ENCODE data around the gene EFEMP1.

Gene EFEMP1

DNA sequence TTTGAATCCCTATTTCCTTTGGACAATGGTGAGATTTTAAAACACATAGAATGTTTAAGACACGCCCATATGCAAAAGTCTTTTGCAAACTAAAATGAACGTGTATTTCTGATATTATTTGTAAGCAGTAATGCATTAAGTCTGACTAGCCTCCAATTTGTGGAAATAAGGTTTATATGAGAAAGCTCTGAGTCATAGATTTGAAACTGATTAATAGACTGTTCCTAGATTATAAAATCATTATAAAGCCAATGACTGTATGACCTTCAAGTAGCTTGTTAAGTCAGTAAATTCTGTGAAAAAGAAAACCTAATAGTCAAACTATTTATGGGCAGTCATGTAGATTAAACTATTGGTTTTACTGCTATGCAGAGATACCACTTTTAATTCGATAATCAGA is 12.8 kb upstream of the EFEMP1 start:
- no peak overlapping the region for H3K4me3 ChIP-seq (ENCODE audit: low read depth, low read length)

- H3K4me3 ChIP-seq (ENCODE audit: low read depth, low read length), result no peak overlapping the region
These were observed 10.8 kb upstream of the EFEMP1 start for GRCh38 chr2:55934337-55934736.

DNA sequence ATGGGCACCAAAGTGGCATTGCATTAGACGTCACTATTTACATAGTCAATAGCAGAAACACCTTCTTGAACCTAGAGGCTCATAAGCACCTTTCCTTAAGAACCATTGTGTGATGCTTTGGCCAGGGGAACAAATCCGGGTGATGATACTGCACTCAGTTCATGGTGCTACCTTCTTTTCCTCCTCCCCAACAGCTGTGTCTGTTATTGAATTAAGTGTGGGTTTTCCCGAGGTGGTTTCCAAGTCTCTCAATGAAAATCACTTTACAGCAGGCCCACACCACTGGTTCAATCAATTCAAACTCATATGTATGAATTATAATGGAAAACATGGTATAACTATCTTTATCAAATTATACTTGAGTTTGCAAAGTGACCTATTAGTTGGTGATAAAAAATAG is 9.3 kb upstream of the EFEMP1 start:
- H3K4me3 ChIP-seq (ENCODE audit: low read depth, low read length), result no peak overlapping the region

DNA sequence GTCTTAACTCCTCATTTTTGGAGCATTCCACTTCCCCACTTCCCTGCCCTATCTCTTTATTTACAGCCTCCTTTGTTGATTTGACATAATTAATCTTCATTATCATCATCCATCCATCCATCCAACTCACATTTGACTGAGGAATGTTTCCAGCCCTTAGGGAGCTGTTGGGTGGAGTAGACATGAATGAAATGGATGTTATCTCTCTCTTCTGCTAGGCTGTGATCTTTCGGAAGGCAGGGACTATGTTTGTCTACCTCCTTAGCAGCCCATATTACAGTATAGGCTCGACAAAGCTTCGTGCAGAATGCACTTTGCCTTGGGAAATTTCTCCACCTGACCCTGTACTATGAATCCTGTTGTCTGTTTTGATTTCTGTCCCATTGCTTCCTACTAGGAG is 7.7 kb upstream of the EFEMP1 start:
- H3K4me3 ChIP-seq (ENCODE audit: low read depth, low read length), result no peak overlapping the region

DNA sequence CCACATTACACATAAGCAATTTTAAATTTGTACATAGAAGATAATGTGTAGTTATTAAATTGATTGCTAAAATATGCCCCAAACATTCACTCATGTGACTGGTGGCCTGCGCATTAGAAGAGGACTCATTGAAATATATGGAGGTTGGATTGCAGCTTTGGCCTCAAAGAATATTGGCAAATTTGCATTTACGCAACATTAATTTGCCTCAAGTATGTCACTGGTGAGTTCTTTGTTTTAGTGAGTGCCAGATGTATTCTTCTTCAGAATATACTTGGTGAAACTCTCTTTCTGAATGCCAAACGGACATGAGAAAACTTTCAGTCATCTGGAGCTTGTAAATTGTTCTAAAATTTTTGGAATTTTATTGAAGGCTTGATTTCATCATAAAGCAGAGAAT is 5.9 kb upstream of the EFEMP1 start:
- no peak overlapping the region for H3K4me3 ChIP-seq (ENCODE audit: low read depth, low read length)

GRCh38 chr2:55926974-55927373 is 3.4 kb upstream of the EFEMP1 start:
- H3K4me3 ChIP-seq (ENCODE audit: low read depth, low read length), result no peak overlapping the region

DNA sequence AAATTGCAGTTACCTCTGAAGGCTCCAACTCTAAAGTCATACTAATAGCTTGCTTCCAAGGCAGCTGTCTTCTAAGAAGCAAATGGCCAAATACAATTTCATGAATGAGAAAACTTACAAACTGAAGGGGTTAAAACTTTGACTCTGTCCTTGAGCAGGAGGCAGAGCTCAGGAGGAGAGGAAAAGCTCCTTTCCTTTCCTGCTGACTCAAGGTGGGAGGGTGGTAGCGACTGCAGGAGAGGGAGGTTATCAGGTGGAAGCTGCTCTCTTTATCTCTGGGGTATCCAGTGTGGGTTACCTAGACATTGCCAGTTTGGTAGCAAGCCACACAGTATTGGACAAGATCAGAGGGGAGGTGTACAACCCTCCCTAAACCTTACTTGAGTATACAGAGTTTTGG is 2.7 kb upstream of the EFEMP1 start:
- no peak overlapping the region for H3K4me3 ChIP-seq (ENCODE audit: low read depth, low read length)

DNA sequence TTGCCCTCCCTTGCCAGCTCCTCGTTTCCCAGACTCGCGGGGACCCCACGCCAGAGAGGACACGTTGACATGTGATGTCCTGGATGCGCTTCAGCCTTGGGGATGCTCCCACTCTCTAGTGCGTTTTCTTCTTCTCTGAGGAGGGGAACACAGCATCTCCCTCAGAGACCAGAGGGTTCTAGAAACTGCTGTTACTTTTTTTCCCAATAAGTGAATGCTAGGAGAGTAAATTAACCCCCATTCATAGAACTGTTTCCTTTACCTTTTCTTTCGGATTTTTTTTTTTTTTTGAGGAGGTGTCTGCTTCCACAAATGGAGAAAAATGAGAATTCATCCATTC is 370 bp upstream of the EFEMP1 start:
- H3K4me3 ChIP-seq (ENCODE audit: low read depth, low read length), result peak overlapping the region; percentile 59

GRCh38 chr2:55922291-55922907 is 1.2 kb downstream of the EFEMP1 start:
- H3K4me3 ChIP-seq (ENCODE audit: low read depth, low read length), result peak overlapping the region; percentile 59

GRCh38 chr2:55919574-55919973 is 4.0 kb downstream of the EFEMP1 start:
- no peak overlapping the region for H3K4me3 ChIP-seq (ENCODE audit: low read depth, low read length)

GRCh38 chr2:55918856-55919255 is 4.7 kb downstream of the EFEMP1 start:
- H3K4me3 ChIP-seq (ENCODE audit: low read depth, low read length), result no peak overlapping the region

- H3K4me3 ChIP-seq (ENCODE audit: low read depth, low read length), result no peak overlapping the region
These were observed 5.7 kb downstream of the EFEMP1 start for GRCh38 chr2:55917713-55918390.

GRCh38 chr2:55917117-55917516 is 6.5 kb downstream of the EFEMP1 start:
- no peak overlapping the region for H3K4me3 ChIP-seq (ENCODE audit: low read depth, low read length)

- no peak overlapping the region for H3K4me3 ChIP-seq (ENCODE audit: low read depth, low read length)
These were observed 7.0 kb downstream of the EFEMP1 start for GRCh38 chr2:55916473-55917049.

DNA sequence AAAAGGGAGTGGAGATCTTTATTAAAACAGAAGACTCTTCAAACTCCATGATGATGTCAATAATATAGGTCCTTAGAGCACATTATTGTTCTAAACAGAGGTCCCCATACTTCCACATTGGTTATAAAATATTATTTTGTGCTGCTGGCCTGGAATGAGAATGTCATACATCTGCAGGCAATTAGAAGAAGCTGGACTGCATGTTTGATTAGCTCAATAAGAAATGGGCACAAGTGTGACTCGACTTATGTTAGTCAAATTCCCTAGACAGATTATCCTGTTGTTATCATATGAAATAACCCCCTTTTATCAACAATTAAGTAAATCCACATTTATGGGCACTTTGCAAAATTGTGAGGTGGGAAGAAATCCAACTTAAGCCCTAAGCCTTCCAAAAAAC is 8.8 kb downstream of the EFEMP1 start:
- no peak overlapping the region for H3K4me3 ChIP-seq (ENCODE audit: low read depth, low read length)

GRCh38 chr2:55912926-55913325 is 10.7 kb downstream of the EFEMP1 start:
- H3K4me3 ChIP-seq (ENCODE audit: low read depth, low read length), result no peak overlapping the region

GRCh38 chr2:55910077-55910476 is 13.5 kb downstream of the EFEMP1 start:
- no peak overlapping the region for H3K4me3 ChIP-seq (ENCODE audit: low read depth, low read length)

DNA sequence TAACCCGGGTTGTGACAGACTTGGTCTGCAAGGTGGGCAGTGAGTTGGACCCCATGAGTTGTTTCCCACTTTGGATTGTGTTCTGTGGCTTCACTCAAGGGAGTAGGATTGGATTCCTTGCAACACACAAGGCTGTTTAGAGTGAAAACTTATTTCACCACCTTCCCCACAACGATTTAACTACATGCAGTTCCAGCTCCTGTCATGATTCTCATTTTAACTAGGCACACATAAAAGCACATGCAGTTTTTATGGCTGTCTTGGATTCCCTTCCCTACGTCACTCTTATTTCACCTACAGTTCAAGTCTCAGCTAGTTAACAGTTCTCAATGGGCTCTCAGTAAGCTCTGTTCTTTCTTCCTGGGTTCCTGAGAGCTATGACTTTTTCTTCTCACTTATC is 15.9 kb downstream of the EFEMP1 start:
- H3K4me3 ChIP-seq (ENCODE audit: low read depth, low read length), result no peak overlapping the region

- no peak overlapping the region for H3K4me3 ChIP-seq (ENCODE audit: low read depth, low read length)
These were observed 16.6 kb downstream of the EFEMP1 start for GRCh38 chr2:55906993-55907392.

GRCh38 chr2:55903727-55904126 is 19.9 kb downstream of the EFEMP1 start:
- no peak overlapping the region for H3K4me3 ChIP-seq (ENCODE audit: low read depth, low read length)

GRCh38 chr2:55902971-55903370 is 20.6 kb downstream of the EFEMP1 start:
- H3K4me3 ChIP-seq (ENCODE audit: low read depth, low read length), result no peak overlapping the region

DNA sequence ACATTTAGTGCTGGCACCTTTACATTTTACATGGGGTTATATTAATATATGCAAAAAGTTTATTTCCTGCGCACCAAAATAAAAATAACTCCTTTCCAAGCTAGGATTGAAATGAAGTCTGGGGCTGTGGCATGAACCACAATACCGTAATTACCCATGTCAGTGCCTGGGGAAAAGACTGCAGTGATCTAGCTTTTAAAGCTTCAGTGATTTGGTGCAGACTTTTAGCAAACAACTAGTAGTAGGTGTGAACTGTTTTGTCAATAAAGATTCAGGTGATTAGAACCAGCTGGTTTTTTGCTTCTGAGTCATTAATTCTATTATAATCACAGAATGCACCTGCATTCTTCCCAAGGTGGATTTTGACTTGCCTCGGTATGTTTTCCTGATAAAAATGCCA is 21.2 kb downstream of the EFEMP1 start:
- H3K4me3 ChIP-seq (ENCODE audit: low read depth, low read length), result no peak overlapping the region

DNA sequence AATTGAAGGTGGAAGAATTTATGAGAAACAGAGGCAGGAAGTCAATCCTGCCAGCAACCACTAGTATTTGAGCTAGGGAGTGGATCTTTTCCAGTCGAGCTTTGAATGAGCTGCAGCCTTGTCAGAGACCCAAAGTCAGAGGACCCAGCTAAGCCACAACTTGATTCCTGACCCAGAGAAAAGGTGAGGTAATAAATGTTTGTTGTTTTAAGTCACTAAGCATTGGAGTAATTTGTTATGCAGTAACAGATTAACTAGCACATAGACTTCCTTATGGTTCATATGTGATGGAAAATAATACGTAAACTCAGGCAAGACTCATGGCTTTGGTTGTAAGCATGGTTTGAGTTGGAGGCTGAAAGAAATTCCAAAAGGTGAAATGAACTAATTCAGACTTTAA is 21.6 kb downstream of the EFEMP1 start:
- no peak overlapping the region for H3K4me3 ChIP-seq (ENCODE audit: low read depth, low read length)

All from iPS-11a (cell line).